VCaP (cell line): ENCODE measurements around the gene IL1RAP.

Experiments used
- H3K27ac ChIP-seq: fragments of 450-650 bp; 2 replicates; pipeline ENCODE4 v1.5.1; 2017
- CTCF ChIP-seq: fragments of 450-650 bp; conservative IDR thresholded peaks from 2 replicates; pipeline ENCODE4 v1.5.1; 2017; ENCODE audit warnings: mild to moderate bottlenecking, moderate library complexity

The IL1RAP gene

GRCh38 chr3:190624282-190624681, 110.4 kb downstream of the IL1RAP start:
- no peak for TF ChIP-seq CTCF
- no peak overlapping the region for H3K27ac ChIP-seq

- TF ChIP-seq CTCF = no peak
- no peak overlapping the region for H3K27ac ChIP-seq
These were observed 113.2 kb downstream of the IL1RAP start for GRCh38 chr3:190626951-190627620.

- TF ChIP-seq CTCF = no peak
- no peak overlapping the region for H3K27ac ChIP-seq
These were observed 115.2 kb downstream of the IL1RAP start for GRCh38 chr3:190629088-190629487.

GRCh38 chr3:190631295-190631694, 117.4 kb downstream of the IL1RAP start:
- no peak for TF ChIP-seq CTCF
- no peak overlapping the region for H3K27ac ChIP-seq

- no peak for TF ChIP-seq CTCF
- no peak overlapping the region for H3K27ac ChIP-seq
These were observed 127.7 kb downstream of the IL1RAP start for GRCh38 chr3:190641564-190641963.

GRCh38 chr3:190642016-190642415, 128.1 kb downstream of the IL1RAP start:
- no peak for TF ChIP-seq CTCF
- H3K27ac ChIP-seq = no peak overlapping the region

GRCh38 chr3:190644035-190644434, 130.2 kb downstream of the IL1RAP start:
- no peak overlapping the region for H3K27ac ChIP-seq
- TF ChIP-seq CTCF = no peak
